Stimulated activated CD4-positive, alpha-beta T cell treated with anti-CD3 and anti-CD28 coated beads, Interleukin-4, amount 100 ng/mL, for 4 hours (primary cell): ENCODE results near the gene FRRS1L.

ENCODE experiments used
- DNase-seq, 2 experiments: peaks; one replicate each; pipeline ENCODE4 v3.0.0-alpha.2; 2020

The FRRS1L gene

DNA sequence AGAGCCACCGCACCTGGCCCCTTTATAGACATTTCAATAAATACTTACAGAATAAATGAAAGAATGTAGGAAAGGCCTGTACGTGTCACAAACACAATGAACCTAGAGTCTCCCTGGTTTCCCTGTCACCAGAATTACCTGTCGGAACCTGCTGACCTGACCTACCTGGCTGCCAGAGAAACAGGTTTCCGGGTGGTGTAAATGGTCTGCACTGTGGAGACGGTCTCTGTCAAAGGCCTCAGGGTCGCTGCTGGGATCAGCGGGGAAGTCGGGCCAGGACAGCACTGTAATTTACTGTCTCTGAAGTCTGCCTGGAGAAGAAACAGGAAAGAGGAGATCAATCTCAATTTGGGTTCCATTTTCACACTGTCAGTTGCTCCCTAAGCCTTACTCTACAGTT is 9.3 kb upstream of the FRRS1L start:
- no peak for DNase-seq

DNA sequence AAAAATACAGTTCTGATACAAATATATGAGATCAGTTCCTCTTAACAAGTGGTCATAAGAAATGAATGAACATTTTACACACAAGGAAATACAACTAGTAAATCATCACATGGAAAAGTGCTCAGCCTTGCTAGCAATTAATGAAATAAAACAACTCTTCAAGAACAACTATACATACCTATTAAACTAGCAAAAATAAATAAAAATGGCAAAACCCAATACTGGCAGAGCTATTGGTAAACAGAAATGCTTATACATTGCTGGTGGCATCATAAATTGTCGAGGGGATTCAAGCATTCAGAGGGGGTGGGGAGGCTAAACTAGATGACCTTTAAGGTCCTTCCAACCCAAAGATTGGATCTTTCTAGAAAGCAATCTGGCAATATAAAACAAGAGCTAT is 5.9 kb upstream of the FRRS1L start:
- DNase-seq = no peak

DNA sequence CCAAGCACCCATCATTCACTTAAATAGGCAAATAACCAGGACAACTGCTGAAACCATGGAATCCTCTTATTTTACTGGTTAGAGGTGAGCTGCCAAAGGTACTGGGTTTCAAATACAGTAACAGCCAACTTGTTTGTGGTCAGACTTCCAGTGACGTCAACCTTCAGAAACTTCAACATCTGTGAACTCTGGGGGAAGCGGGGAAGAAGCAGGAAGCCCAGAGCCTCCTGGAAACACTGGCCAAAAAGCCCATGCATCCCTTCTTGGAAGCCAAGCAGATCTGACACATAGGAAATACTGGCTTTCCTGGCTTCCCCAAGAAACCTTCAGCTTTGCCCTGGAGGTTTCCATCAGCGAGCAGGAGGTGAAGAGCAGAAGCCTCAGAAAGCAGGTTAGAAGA is 4.9 kb upstream of the FRRS1L start:
- no peak for DNase-seq

DNA sequence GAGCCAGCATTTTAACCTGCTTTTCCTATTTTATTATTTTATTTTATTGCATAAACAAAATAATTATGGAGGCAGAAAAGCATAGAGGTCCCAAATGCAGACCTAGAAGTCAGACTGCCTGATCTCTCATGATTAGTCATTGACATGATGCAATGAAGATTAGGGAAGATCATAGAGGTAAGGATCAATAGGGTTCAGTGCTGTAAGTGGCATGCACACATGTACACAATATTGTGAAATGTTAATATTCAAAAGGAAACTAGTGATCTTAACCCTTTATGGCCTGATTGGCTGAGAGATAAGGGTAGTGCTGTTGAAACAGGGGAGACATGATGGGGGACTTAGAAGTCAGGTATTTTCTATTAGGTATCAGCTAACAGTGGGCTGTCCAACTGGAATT is 1.1 kb upstream of the FRRS1L start:
- DNase-seq = no peak

DNA sequence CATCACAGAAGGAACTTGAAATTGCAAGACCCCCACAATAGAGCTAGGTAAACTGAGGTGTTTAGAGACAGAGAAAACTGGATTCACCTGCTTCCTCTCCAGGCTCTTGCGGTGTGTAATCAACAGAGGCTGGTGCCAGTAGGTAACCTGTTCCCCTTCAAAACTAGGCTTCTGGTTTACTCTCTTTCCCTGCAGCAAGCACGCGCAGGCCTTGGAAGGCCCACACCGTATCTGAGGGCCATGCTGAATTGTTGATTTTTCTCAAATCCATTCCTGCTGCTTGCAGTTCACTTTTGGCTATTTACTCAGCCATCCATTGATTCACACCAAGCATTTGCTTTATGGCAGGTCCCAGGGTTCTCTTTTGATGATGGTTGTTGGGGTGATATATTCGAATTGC is 667 bp upstream of the FRRS1L start:
- DNase-seq = no peak

DNA sequence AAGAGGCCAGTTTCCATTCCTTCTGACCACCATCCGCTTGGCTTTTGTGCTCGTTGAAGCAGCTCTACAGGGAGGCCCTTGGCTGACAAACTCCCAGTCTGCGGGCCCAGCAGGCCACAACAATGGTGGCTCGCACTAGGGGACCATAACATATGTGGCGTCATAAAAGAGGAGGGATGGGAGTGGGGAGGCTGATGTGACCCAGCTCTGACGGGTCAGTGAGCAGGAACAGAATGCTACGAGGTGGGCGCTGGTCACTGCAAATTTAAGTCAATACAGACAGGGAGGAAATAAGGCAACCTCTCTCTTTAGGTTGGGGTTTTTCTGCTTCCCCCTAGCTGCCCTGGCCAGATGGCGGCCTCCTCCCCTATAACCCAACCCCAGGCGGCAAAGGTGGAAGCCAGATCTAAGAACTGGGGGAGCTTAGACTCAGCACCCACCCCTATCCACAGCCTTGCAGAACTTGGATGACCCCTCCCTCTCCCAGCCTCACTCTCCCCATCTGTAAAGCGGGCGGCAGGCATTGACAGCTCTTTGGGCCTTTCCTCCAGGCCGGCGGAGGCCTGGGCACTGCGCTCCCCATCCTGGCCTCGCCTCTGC is 778 bp downstream of the FRRS1L start:
- DNase-seq = no peak

DNA sequence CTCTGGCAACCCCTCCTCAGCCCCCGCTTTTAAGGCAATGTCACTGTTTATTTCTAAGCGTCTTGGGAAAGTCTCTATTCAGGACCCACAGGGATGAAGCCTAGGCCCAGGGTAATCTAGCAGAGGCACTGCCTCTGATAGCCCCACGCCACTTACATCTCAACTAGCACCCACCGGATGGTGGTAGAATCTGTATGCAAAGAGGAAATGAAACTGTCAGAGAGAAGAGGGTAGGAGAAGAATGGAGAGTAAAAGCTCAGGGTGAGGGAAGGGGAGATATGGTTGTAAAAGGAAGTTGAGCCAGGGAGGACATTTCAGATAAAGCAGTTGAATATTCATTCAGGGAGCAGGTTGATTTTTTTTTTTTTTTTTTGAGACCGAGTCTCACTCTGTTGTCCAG is 3.0 kb downstream of the FRRS1L start:
- DNase-seq = no peak

DNA sequence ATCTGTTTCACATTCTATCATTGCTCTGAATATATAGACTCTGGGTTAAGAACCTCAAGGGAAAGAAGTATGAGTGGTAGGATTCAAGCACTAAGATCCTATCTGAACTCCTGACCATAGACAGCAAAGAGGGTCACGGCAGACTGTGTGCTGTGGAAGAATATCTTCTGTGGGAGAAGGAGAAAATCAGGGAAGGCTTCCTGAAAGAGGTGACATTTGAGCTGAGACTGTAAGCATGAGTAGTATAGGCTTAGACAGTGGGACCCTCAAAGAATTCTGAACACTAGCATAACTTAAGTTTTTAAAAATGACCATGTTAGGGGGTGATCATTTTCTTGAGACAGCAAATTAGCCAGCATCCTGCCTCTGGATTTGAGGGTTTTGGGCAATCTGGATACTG is 3.9 kb downstream of the FRRS1L start:
- DNase-seq = no peak

DNA sequence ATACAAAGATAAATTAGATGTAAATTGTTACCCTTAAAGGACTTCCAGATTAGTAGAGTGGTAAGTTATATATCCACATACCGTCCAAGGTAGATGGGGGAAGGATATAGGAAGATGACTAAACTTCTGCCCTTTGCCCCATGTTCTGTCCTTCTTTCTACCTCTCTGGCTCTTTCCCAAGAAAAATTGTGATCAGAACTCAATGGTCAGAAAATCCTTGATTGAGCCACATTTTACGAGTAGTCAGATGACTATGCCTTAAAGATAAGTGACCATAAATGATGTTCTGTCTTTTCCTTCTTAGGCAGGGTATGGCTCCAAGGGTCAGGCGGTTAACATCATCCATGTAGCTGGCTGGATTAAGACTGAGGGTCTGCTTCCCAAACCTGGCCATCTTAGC is 4.4 kb downstream of the FRRS1L start:
- DNase-seq = no peak

DNA sequence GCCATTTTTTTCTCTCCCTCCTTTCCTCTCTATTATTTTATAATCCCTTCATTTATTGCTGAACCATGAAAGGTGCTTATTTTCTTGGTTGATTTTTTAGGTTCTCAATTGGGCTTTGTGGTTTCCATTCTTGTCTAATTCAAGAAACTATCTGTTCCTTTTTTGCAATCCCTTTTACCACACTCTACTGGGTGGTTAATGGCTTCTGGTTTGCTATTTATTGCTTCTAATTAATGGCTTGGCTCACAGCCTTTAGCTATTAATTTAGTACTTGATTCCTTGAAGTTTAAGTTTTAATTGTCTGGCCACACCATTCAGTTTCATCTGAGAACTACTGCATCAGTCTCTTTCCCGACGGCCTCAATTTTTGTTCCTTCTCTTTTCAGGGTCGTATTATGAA is 5.6 kb downstream of the FRRS1L start:
- DNase-seq = no peak

DNA sequence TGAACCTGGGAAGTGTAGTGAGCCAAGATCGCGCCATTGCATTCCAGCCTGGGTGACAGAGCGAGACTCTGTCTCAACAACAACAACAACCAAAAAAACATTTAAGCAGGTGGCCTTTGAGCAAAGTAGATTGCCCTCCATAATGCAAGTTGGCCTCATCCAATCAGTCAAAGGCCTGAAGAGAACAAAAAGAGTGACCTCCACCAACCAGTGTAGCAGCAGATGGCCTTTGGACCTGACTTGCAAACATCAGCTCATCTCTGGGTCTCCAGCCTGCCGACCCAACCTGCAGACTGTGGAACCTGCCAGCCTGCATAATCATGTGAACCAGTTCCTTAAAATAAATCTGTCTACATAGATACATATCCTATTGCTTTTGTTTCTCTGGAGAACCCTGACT is 7.5 kb downstream of the FRRS1L start:
- DNase-seq = no peak

DNA sequence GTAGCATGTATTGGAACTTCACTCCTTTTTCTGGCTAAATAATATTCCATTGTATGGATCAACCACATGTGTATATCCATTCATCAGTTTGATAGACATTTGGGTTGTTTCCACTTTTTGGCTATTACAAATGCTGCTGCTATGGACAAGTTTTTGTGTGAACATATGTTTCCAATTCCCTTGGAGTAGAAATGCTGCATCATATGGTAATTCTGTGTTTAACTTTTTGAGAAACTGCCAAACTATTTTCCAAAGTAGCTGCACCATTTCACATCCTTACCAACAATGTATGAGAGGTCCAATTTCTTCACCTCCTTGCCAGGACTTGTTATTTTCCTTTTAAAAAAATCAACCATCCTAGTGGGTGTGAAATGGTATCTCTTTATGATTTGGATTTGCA is 8.4 kb downstream of the FRRS1L start:
- no peak for DNase-seq

DNA sequence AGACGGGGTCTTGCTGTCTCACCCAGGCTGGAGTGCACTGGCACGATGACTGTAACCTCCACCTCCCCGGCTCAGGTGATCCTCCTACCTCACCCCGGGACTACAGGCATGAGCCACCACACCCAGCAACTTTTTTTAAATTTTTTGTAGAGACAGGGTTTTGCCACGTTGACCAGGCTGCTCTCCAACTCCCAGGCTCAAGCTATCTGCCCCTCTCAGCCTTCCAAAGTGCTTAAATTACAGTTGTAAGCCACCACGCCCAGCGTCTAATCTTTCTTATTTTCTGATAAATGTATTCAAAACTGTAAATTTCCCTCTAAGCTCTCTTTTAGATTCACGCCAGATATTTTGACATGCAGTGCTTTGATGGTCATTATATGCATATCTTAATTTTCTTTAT is 10.3 kb downstream of the FRRS1L start:
- no peak for DNase-seq

DNA sequence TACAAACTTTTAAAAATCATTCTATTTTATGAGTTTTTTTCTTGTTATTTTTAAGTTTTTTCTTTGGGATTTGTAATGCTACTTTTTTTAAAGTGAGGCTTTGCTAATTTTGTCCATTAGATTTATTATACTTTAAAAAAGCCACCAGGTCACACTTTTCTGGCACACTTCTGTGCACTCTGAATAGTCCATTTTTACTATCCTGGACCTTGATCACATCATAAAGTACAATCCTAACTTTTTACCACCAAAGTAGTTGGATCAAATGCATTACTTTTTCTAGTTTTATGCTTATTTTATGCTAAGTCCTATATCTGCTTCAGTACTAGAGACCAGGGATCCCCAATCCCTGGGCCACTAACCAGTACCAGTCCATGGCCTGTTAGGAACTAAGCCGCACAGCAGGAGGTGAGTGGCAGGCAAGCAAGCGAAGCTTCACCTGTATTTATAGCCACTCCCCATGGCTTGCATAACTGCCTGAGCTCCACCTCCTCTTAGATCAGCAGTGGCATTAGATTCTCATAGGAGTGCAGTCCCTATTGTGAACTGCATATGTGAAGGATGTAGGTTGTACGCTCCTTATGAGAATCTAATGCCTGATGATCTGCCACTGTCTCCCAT is 16.0 kb downstream of the FRRS1L start:
- no peak for DNase-seq

DNA sequence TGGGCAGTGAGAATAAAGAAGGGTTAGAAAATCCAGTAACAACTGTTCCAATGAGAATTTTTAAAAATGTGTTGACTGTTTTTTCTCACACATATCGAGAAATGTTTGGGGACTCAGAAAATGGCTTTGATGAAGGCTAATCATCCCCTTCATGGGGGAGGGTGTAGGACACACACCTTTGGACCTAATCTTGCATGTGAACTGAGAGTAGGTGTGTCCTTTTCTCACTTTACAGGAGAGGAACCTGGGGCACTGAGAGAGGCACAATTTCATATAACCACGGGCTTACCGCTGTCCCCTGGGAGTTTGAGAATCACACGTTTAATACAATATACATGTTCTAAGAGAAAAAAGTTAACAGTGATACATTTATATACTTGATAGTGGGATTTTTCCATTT is 17.3 kb downstream of the FRRS1L start:
- DNase-seq = no peak

DNA sequence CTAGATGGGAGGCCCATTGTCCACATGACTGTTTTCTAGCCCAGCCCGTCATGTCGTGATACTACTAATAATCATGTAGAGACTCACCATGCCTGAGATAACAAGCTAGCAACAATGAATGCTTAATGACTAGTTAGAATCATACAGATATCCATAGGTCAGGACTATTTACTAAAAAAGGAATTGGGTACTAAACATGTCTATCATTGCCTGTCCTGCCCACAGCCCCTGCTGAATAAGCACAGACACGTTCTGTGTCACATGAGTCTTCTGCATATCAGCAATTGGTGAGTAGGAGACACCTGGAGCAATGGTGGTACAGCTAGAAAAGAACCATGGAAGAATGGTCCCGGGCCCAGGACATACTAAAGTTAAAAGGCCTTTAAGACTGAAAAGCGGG is 18.0 kb downstream of the FRRS1L start:
- no peak for DNase-seq

DNA sequence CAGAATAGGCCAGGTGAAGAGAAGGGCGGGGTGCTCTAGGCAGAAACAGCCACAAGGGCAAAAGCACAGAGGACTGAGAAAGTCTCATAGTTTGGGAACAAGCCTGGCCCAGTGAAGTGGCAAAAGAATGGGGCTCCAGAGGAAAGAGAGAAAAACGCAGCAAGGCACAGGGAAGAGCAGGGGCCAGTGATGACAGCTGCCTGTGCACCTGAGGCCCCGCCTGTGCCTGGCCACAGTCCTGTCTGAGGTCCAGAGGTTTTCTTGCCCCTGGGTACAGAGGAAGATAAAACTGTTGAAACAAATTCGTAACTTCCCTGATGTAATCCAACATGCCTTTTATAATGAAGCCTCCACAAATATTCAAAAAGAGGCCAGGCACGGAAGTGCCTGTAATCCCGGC is 22.0 kb downstream of the FRRS1L start:
- no peak for DNase-seq

DNA sequence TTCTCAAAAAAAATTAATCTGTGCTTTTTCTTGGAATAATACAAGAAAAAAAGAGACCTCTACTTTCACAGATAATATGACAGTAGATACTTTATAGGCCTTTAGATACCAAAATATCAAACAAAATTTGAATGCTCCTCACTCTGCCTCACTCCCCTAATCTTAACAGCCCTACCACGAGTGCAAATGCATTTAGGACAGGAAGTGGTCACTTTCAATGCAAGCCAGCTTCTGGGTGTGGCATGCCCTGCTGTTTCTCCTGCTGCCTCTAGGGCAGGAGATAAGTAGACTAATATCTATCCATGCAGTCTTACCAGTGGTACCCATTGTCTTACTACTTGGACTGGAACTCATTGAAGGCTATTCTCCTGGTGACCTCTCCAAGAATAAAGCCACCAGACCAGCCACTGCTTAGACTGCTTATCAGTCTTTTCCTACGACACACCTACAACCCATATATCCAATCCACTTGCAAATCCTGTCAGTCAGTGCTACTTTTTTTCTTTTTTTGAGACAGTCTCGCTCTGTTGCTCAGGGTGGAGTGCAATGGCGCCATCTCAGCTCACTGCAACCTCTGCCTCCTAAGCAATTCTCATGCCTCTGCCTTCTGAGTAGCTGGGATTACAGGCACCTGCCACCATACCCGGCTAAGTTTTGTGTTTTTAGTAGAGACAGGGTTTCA is 23.0 kb downstream of the FRRS1L start:
- no peak for DNase-seq

DNA sequence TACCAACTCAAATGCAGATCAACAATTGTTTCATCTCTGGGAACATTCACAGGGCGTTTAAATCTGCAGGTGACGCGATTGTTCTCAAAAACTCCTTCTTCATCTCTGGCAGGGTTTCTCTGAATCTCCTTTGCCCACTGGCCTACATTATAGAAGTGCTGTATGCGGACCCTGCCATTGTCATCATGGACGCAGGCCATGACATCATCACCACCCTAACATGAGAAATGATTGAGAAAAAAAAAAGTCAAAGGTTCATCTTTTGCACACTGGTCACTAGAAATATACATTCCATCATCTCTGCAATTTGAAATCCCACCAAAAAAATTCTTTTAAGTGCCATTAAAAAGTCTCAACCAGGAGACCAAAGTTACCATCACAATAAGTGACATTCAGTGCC is 25.7 kb downstream of the FRRS1L start:
- DNase-seq = no peak

DNA sequence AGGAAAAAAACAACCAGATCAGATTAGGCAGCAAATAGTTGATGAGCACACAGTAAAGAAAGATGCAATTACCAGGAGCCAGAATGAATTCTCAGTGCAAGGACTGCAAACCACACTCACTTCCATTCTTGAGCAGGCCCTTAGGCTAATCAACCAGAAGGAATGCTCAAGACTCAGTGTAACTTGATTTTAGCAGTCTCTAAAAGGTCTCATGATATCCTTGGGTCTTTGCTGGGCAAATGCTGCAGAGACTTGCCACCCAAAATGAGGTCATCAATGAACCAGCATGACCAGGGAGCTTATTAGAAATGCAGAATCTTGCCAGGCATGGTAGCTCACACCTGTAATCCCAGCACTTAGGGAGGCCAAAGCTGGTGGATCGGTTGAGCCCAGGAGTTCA is 27.2 kb downstream of the FRRS1L start:
- DNase-seq = no peak

DNA sequence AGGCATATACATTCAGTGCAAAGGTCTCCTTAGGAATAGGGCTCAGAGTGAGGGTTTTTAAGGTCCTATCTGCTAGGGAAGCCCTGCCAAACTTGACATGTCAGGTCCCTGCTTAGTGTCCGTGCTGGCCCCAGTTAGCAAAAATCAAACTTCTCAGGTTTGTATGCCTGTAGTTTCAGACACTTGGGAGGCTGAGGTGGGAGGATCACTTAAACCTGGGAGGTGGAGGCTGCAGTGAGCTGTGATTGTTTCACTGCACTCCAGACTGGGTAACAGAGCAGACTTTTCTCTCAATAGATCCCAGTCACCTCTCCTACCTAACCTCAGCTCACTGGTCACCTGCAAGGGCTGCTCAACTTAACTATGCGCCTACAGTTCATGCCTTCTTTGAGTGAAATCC is 28.6 kb downstream of the FRRS1L start:
- DNase-seq = no peak

DNA sequence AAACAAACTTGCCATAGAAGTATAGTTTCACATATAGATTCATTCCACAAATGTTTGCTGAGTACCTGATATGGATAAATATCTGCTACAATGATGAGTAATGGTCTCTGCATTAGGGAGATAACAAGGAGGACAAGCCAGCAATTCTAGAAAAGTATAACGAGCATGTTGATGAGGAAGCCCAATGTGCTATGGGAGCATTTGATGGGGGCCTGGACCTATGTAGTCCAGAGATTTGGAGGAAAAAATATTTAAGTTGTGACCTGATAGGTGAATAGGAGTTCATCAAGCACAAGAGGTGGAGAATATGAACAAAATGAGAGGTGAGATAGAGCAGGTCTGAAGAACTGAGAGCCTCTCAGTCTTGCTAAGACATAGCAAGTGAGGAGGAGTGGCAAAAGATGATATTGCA is 32.9 kb downstream of the FRRS1L start:
- DNase-seq = no peak

DNA sequence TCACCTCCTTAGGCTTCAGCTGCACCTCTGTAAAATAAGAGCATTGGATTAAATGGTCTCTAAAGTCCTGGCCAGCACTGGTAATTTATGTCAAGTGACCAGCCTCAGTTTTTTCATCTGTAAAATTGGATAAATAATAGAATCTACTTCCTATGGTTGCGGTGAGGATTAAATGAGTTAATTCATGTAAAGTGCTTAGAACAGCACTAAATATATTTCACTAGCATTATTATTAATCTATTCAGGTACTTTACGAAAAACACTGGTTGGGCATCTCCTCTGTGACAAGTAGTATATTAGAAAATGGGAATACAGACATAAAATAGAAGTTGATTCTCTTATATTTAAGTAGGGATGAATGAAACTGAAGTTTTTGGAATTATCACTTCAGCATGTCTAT is 33.5 kb downstream of the FRRS1L start:
- DNase-seq = no peak

DNA sequence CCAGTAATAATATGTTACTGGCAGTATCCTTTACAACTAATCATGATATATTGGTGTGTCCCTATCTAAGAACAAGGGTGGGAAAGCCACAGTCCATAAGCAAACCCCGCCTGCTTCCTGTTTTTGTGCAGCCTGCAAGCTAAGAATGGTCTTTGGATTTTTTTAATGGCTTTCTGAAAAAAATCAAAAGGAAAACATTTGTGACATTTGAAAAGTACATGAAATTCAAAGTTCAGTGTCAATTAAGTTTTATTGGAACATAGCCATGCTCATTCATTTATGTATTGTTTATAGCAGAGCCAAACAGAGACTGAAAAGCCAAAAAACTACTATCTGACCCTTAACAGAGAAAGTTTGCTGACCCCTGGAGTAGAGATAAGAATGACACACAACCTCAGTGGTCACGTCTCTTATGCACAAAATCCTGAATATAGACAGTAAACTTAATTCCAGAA is 34.5 kb downstream of the FRRS1L start:
- DNase-seq = no peak
